Stimulated activated CD4-positive, alpha-beta T cell treated with anti-CD3 and anti-CD28 coated beads, Interleukin-1b, Interleukin-23, amount 100 ng/mL, for 48 hours (primary cell): Measurements from ENCODE around the gene OPHN1.
"Not testable (repeated sequence)": the region's sequence is repeated elsewhere in the genome, so short reads cannot be mapped to it uniquely, and the experiment has no call there.

Source experiments
- DNase-seq: peaks from one replicate; pipeline ENCODE4 v3.0.0-alpha.2; 2020

Gene OPHN1

DNA sequence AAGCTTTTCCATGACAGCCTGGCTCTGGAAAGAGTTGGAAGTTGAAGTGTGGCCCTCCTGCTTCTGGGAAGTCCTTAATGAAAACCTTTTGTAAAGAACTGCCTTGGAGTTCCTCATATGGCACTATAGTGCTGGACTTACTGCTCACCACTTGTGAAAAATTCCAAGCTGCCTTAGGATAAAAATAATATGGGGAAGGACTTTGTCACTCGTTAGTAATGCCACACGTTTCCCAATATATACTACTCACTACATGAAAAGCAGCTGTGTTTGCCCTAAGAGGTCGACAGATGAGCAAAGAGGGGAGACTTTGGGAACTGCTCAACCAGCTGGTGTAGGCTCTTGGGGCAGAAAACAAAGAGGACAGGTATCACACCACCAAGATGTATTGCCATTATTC lies 11.7 kb downstream of the OPHN1 start:
- no peak for DNase-seq

GRCh38 chrX:68420559-68420958 lies 12.7 kb downstream of the OPHN1 start:
- no peak for DNase-seq

- DNase-seq = no peak
Measured at GRCh38 chrX:68419975-68420374, 13.3 kb downstream of the OPHN1 start.

GRCh38 chrX:68417651-68418050 lies 15.6 kb downstream of the OPHN1 start:
- DNase-seq = no peak

DNA sequence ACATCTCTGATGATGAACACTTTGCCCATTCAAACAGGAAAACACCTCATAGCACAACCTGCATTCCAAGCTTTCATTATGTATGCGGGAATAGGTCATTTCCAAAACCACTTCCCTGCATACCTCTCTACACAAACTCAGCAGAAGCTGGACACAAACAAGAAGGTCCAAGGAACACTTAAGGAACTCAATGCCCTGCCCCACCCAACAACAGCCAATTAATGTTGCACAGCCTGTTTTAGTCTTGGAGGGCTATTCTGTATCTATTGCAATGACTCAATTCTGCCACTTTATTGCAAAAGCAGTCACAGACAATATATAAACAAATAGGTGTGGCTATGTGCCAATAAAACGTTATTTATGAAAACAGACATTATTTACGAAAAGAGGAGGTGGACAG lies 16.7 kb downstream of the OPHN1 start:
- no peak for DNase-seq

DNA sequence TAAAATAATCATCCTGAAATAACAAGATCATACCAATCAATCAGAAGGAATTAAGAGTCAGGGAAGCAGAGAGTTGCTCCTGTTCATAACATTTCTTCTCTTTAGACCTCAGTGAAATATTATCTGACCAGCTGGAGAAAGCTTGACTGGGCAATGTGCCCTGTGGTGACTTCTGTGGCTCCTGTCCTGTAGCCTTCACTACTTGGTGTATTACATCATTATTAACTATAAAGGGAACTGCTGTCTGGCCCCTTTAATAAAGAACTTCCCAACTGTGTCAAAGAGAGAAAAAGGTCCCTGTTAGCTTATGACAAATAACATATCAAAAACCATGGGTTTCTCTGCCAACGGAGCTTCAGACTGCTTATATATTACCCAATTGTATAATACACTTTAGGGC lies 18.0 kb downstream of the OPHN1 start:
- DNase-seq = no peak

DNA sequence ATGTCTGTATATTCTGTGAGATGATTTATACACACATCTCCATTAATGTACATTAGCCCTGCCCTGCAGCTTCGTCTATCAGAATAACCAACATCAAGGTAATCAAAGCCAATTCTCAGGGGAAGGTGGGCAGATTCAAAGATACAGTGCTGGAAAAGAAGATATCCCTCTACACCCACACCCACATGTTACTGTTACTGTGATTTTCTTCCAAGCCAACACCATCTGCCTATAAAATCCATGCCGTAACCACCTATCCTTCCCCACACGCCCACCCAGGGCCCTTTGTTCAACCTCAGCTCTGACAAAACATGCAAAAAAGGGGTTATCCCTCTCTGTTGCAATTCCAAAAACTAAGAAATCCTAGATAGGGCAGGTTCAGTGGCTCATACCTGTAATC lies 20.0 kb downstream of the OPHN1 start:
- no peak for DNase-seq

DNA sequence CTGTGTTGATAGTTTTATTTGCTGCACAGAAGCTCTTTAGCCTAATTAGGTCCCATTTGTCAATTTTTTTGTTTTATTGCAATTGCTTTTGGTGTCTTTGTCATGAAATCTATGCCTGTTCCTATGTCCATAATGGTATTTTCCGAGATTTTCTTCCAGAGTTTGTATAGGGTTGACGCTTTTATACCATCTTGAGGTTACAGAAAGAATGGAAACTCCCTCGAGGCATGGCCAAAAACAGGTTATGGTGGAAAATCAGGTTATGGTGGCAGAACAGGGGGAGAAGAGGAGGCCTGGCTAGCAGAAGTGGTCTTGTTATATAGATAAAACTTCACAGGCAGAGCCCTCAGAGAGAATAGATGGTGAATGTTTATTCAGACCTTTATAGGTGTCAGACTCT lies 21.6 kb downstream of the OPHN1 start:
- no peak for DNase-seq

DNA sequence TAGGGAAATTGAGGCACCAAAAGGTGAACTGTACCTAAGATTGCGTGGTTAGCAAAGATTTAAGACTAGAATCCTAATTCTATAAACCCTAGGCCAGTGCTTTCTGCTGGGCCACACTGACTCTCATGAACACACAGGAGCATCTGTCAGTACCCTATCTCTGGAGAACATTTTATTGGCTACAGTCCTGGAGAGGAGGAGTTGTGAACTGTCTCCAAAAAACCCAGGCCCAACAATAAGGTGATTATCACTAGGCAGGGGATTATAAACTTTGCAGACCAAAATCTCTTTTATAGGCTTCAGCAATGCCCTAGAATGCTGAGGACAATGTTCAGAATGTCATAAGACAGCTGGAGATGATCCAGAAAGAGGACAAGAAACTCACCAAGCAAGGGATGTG lies 24.1 kb downstream of the OPHN1 start:
- no peak for DNase-seq

GRCh38 chrX:68403522-68403921 lies 29.8 kb downstream of the OPHN1 start:
- DNase-seq = no peak

DNA sequence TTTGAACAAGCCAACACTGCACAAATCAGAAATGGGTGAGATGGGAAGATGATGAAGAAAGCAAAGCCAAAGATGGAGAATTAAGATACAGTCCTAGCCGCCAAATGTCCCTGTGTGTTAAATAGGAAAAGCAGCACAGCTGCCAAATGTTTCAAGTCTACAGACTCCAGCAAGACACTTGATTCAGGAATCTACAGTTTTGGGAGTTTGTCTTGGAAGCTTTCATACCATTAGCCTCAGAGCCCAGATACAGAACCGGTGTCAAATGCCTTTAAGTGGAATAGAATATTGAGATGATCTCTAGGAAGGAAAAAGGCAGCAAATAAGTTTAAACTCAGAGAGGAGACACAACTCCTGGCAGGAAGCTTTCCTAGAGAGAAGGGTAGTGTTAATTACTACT lies 30.3 kb downstream of the OPHN1 start:
- DNase-seq = no peak

- DNase-seq = no peak
Measured at GRCh38 chrX:68402094-68402493, 31.2 kb downstream of the OPHN1 start.

DNA sequence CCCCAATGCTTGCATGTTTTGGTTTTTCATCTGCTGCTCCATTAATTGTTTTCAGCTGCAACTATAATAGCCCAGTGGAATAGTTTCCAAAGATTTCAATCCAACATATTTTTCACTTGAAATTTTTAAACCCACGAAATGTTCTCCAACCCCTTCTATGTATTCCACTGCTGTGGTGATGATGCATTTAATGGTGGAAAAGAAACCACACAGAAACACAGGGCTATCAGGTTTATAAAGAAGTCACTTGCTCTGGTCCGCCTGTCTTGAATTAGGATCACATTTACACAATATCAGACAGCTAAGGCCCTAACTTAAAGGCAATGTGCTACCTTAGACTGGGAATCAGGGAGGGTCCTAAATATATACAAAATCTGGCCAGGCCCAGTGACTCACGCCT lies 35.0 kb downstream of the OPHN1 start:
- DNase-seq = no peak

- no peak for DNase-seq
Measured at GRCh38 chrX:68396953-68397352, 36.3 kb downstream of the OPHN1 start.

DNA sequence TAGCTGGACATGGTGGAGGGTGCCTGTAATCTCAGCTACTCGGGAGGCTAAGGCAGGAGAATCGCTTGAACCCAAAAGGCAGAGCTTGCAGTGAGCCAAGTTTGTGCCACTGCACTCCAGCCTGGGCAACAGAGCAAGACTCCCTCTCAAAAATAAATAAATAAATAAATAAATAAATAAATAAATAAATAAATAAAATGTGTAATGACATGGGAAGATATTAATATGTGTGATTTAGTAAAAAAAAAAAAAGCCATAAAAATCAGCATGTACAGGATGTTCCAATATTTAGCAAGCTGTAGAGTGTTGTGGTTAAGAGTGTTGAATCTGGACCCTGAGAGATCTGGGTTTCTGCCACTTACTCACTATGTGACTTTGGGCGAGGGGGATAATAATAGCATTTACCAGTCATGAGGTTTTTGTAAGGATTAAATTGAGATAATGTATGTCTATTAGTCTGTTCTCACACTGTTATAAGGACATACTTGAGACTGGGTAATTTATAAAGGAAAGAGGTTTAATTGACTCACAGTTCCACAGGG lies 43.8 kb downstream of the OPHN1 start:
- DNase-seq = not testable (repeated sequence)

DNA sequence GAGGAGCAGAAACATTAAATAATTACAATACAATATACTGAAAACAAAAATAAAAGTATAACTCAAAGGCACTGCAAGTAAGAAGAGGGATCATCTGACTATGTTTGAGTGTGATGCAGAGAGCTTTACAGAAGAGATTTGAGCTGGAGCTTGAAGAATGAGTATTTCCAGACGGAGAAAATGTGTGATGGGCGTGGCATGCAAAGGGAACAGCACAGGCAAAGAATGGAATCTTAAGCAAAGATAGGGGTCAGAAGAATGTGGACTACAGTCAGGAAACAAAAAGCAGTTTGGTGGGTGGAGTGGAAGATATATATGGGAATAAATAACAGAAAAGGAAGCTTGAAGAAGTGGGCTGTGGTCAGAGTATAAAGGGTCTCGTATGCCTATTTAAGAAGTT lies 45.5 kb downstream of the OPHN1 start:
- DNase-seq = no peak

GRCh38 chrX:68383540-68383939 lies 49.8 kb downstream of the OPHN1 start:
- DNase-seq = no peak

GRCh38 chrX:68377579-68377978 lies 55.7 kb downstream of the OPHN1 start:
- not testable (repeated sequence) for DNase-seq

DNA sequence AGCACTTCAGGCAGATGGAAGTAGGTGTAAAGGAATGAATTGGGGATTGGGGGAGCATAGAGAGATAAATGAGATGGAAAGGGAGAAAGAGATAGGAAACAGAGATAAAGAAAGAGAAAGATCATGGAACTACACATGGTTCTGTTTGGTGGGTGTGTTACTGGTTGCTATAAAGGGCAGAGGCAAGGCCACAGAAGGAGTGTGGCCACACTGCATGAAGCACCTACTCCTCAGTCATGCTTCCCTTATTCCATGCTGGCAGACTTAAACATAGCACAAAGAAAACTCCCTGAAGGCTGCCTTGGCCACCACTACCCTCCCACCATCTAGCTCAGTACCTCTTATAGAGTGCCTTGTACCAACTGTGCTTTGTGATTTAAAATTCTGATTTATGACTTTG lies 56.9 kb downstream of the OPHN1 start:
- no peak for DNase-seq

DNA sequence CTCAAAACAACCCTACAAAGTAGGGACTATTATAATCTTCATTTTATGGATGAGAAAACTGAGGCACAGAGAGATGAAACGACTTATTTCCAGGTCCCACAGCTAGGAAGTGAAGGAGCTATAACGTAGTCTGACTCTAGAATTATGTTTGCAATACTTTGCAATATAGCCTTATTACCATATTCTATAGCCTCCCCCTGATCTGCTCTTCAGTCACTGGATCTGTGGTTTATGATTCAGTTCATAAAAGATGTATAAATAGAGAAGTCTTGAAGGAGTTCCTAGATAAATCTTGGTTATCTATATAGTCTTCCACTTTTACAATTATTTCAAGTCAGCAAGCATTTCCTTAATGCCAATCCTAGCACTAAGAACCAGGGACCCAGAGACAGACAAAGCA lies 57.5 kb downstream of the OPHN1 start:
- DNase-seq = no peak

DNA sequence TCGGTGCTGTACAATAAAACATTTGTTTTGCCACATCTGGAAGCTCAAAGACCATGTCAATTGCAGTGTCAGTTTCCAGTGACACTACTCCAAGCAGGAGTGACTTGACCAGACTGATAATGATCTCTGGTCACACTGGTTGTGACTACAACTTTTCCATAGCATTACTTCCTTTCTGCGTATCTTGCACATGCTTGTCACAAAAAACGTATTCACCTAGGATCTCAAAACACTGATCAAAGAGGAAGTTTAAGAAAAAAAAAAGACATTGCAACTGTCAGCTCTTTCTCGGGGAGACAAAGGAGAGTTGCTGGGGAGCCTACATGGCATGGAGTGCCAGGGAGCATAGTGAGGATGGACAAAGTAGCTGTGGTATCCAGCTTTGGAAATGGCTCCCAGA lies 60.6 kb downstream of the OPHN1 start:
- no peak for DNase-seq

DNA sequence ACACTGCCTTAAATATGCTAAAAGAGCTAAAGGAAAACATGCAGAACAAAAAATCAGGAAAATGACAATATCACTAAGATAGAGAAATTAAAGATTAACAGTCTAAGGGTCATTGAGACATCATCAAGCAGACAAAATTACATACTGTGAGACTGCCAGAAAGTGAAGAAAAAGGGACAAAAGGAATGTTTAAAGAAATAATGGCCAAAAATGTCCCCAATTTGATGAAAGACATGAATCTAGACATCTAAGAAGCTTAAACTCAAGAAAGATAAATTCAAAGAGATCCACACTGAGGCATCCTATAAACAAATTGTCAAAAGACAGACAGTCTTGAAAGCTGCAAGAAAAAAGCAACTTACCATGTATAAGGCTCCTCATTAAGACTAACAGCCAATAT lies 63.7 kb downstream of the OPHN1 start:
- DNase-seq = no peak

GRCh38 chrX:68365341-68365740 lies 68.0 kb downstream of the OPHN1 start:
- no peak for DNase-seq

DNA sequence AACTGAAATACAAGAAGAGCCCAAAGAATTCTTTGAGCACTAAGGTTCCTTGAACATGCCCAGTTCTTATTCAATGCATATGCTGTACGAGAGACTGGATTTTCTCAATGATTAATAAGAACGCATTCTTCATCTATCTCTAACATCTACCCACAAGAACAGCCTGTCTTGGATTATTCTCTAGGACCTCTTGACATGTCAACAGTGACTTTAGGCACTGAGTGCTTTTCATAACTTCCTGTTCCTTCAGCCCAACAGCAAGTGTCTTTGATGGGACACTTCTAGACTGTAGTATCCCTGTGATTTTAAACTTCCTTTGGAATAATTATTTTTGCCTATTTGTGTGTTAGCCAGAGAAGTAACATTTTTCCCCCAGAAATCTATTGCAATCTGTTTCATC lies 69.3 kb downstream of the OPHN1 start:
- no peak for DNase-seq

GRCh38 chrX:68358679-68359078 lies 74.6 kb downstream of the OPHN1 start:
- DNase-seq = no peak

DNA sequence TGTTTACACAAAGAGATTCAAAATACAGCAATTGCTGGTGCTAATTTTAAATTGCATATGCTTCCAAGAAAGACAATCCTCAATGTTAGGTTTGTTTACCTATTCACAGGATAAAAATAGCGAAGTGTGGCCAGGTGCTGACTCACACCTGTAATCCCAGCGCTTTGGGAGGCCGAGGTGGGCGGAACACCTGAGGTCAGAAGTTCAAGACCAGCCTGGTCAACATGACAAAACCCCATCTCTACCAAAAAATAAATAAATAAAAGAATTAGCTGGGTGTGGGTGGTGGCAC lies 77.7 kb downstream of the OPHN1 start:
- DNase-seq = no peak
